Measurements from ENCODE around the gene CDH4. TPM values are rescaled to one million over a fixed set of nuclear protein-coding genes. Genes with fewer than 3 reads are reported as not detected.

The CDH4 gene
- total and polyA plus RNA-seq, 2 of the 8 experiments (the other 6 are each of a cell fraction or from before 2014, with no cell fraction given) = 4.3 to 7.9 TPM

DNA sequence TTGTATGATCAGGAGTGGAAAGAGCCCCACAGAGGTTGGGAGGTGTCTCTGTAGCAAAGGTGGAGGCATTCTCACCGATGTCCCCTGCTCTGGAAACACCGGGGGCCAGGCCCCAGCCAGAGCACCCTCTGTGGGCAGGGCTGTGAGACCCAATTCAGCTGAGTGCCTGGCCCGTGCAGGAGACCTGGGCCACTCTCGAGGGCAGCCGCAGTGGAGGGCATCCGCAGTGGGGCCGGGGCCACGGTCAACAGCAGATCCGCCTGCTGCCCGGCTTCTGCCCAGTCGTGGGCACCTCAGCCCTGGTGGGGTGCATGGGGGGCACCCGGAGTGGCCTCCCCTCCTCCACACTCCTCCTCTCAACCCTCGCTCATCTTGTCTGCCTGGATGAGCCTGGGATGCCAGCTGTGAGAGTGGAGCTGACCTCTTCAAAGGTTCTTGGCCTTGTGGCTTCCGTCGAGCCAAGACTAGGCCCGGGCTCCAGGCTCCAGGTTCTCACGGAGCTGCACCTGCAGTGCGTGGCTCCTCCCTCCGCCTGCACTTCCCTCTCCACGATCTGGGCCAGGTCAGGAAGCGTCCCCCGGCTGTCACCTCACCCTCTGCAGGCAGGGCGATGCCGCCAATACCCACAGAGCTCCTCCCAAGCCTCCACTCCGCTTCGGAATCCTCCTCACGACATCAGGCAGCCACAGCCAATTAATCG lies 678.9 kb downstream of the CDH4 start (continued):
- no peak for TF ChIP-seq MAFK (IDR thresholded peaks at IDR 0.05; ENCODE audit: low read depth, low read length)
- no peak for TF ChIP-seq SIN3A (conservative IDR thresholded peaks at IDR 0.05 in 1 of 2, IDR thresholded peaks at IDR 0.05 in 1 of 2; ENCODE audit: low read depth in 1 of 2, low read length in 2 of 2)
- no peak for TF ChIP-seq KDM4A (IDR thresholded peaks at IDR 0.05; ENCODE audit: low read depth, low read length, severe bottlenecking)
- no peak for TF ChIP-seq PHF8 (conservative IDR thresholded peaks at IDR 0.05; ENCODE audit: low read depth, low read length)
- no peak for TF ChIP-seq RAD21 (IDR thresholded peaks at IDR 0.05 in 1 of 2, conservative IDR thresholded peaks at IDR 0.05 in 1 of 2; ENCODE audit: low read depth in 2 of 2, low read length in 2 of 2)
- no peak for TF ChIP-seq JUN (IDR thresholded peaks at IDR 0.05; ENCODE audit: low read depth, low read length)
- no peak for TF ChIP-seq TCF12 (IDR thresholded peaks at IDR 0.05; ENCODE audit: low read depth, low read length)

All from H1 (cell line).